Panc1 (cell line): ENCODE results near the gene SLC9A8. TPM values are rescaled to one million over a fixed set of nuclear protein-coding genes. Genes with fewer than 3 reads are reported as not detected.
A peak's percentile ranks its signal among the peaks of the same experiment; 100 is the strongest.

Source experiments
- ATAC-seq: fragments of 200-7000 bp; cut with Tn5 transposase; 2 replicates; pipeline ENCODE4 v1.9.1; 2020; ENCODE audit warnings: mild to moderate bottlenecking, moderate library complexity
- BruUV-seq: library from RNA; stranded (reverse); fragments of 400-500 nt; replicated peaks from 2 replicates; lab custom pipeline; 2021; lab: Mats Ljungman, UMichigan
- CTCF ChIA-PET: fragments of 300-600 bp; sonication (Branson Sonifier 250); formaldehyde crosslinking; loops from one replicate; lab custom pipeline; 2022; ENCODE audit warnings: antibody characterized with exemption; lab: Charles Lee
- POLR2A ChIA-PET: fragments of 300-600 bp; sonication (Branson Sonifier 250); formaldehyde crosslinking; loops from one replicate; lab custom pipeline; 2022; ENCODE audit warnings: antibody characterized with exemption; lab: Charles Lee
- DNase-seq: peaks from one replicate; pipeline ENCODE4 v3.0.0-alpha.2; 2010; ENCODE audit warnings: low read depth, low spot score
- H3K27ac ChIP-seq: 2 replicates; pipeline ENCODE4 v1.5.1; 2011; ENCODE audit warnings: mild to moderate bottlenecking, low read length, inconsistent platforms
- H3K27me3 ChIP-seq: fragments of 200-500 bp; sonication (Bioruptor generic); 2 replicates; pipeline ENCODE4 v1.6.0; 2014; ENCODE audit warnings: low read length, inconsistent platforms; ENCODE audit not compliant: control insufficient read depth, insufficient read depth
- H3K36me3 ChIP-seq: fragments of 200-500 bp; sonication (Bioruptor generic); 2 replicates; pipeline ENCODE4 v1.5.1; 2014; ENCODE audit warnings: inconsistent platforms, mild to moderate bottlenecking, low read length, moderate library complexity; ENCODE audit not compliant: control insufficient read depth, insufficient read depth
- H3K4me1 ChIP-seq: 2 replicates; pipeline ENCODE4 v1.5.1; 2011; ENCODE audit warnings: inconsistent platforms, mild to moderate bottlenecking, low read length, moderate library complexity; ENCODE audit not compliant: control insufficient read depth, insufficient read depth
- H3K4me3 ChIP-seq, 2 experiments: 2 replicates each; pipeline ENCODE4 v1.5.1; 2011 to 2012; ENCODE audit warnings: low read depth in 2 of 2, low read length in 2 of 2, mild to moderate bottlenecking in 2 of 2, inconsistent platforms in 1 of 2, moderate library complexity in 1 of 2
- H3K9me3 ChIP-seq: fragments of 200-500 bp; sonication (Bioruptor generic); 2 replicates; pipeline ENCODE4 v1.5.1; 2014; ENCODE audit warnings: low read depth, mild to moderate bottlenecking, inconsistent platforms, low read length, moderate library complexity; ENCODE audit not compliant: control insufficient read depth, insufficient read depth
- POLR2AphosphoS5 ChIP-seq: IDR thresholded peaks from 2 replicates; pipeline ENCODE4 v1.6.1; 2012; ENCODE audit warnings: mild to moderate bottlenecking, low read depth, low read length, moderate library complexity
- SIN3A ChIP-seq: IDR thresholded peaks from 2 replicates; pipeline ENCODE4 v1.6.1; 2012; ENCODE audit warnings: low read depth, mild to moderate bottlenecking, low read length, moderate library complexity, borderline replicate concordance; ENCODE audit not compliant: insufficient read depth
- TCF7L2 ChIP-seq: IDR thresholded peaks from 2 replicates; pipeline ENCODE4 v1.6.1; 2011; ENCODE audit warnings: mild to moderate bottlenecking, low read depth, low read length, inconsistent platforms
- in situ Hi-C: cut with HindIII; loops from 2 replicates; pipeline ENCODE4 v1.10.0; 2016; ENCODE audit warnings: low sequenced_read_pairs, low pct_unique_long_range_greater_than_20kb
- intact Hi-C: fragments of 100-400 bp; cut with micrococcal nuclease; formaldehyde crosslinking; loops from one replicate; pipeline ENCODE4 v1.10.0; 2022; ENCODE audit not compliant: unreplicated experiment
- total RNA-seq: library from RNA; stranded (reverse); gene quantifications from one replicate; pipeline ENCODE4 v1.2.1, GENCODE V29; 2021; ENCODE audit not compliant: unreplicated experiment
- TF ChIP-seq, protein P1 (sequence below): fragments of 450-650 bp; IDR thresholded peaks from 2 replicates; pipeline ENCODE4 v1.5.1; 2017; ENCODE audit warnings: mild to moderate bottlenecking
- TF ChIP-seq, protein P2 (sequence below), 2 experiments: IDR thresholded peaks; 2 replicates each; pipeline ENCODE4 v1.6.1; 2011 to 2012; ENCODE audit warnings: low read depth in 2 of 2, control low read depth in 1 of 2, low read length in 1 of 2, mild to moderate bottlenecking in 1 of 2, moderate library complexity in 1 of 2; ENCODE audit not compliant: insufficient read depth in 1 of 2

Gene SLC9A8
- total RNA-seq, 1 experiment from 2014 or later, result 6.7 TPM

DNA sequence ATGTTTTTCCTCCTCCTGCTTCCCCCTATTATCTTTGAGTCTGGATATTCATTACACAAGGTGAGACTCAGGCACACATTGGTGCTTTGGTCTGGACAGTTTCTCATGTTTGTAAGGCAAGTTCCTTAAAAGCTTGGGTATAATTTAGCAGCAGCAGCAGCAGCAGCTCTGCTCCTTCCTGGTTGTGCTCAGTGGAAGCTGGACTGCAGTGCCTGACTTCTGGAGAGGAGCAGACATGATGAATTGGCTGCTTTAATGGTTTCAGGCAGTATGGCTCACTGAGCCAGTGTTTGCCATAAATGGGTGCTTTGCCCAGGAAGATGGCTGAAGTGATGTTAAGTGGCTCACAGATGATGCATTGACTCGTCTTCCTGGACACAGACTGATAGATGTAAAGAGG lies 32.4 kb downstream of the SLC9A8 start:
- DNase-seq (no peak), ATAC-seq (no peak)
- no TSS peak for BruUV-seq
- ChIA-PET CTCF (interaction anchor here (1.9 to 2.0 kb wide), 2 partner anchors 19 to 234 kb away, joined by 5 to 14 read pairs; no protein-coding TSS in a partner anchor), POLR2A (interaction anchor here (0.7 kb wide), 1 partner anchor 206 kb away, joined by 5 read pairs; no protein-coding TSS in a partner anchor)
- Histone ChIP-seq H3K4me3 (no peak overlapping the region), H3K36me3 (no peaks in the 10 kb centered on the region), H3K27ac (no peak overlapping the region), H3K9me3 (no peaks in the 10 kb centered on the region), H3K27me3 (no peaks in the 10 kb centered on the region), H3K4me1 (no peaks in the 10 kb centered on the region)
- TF ChIP-seq TCF7L2, result no peak
- TF ChIP-seq POLR2AphosphoS5, result no peak
- TF ChIP-seq, protein P1, sequence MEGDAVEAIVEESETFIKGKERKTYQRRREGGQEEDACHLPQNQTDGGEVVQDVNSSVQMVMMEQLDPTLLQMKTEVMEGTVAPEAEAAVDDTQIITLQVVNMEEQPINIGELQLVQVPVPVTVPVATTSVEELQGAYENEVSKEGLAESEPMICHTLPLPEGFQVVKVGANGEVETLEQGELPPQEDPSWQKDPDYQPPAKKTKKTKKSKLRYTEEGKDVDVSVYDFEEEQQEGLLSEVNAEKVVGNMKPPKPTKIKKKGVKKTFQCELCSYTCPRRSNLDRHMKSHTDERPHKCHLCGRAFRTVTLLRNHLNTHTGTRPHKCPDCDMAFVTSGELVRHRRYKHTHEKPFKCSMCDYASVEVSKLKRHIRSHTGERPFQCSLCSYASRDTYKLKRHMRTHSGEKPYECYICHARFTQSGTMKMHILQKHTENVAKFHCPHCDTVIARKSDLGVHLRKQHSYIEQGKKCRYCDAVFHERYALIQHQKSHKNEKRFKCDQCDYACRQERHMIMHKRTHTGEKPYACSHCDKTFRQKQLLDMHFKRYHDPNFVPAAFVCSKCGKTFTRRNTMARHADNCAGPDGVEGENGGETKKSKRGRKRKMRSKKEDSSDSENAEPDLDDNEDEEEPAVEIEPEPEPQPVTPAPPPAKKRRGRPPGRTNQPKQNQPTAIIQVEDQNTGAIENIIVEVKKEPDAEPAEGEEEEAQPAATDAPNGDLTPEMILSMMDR, result no peak
- TF ChIP-seq SIN3A, result no peak
- TF ChIP-seq, protein P2, sequence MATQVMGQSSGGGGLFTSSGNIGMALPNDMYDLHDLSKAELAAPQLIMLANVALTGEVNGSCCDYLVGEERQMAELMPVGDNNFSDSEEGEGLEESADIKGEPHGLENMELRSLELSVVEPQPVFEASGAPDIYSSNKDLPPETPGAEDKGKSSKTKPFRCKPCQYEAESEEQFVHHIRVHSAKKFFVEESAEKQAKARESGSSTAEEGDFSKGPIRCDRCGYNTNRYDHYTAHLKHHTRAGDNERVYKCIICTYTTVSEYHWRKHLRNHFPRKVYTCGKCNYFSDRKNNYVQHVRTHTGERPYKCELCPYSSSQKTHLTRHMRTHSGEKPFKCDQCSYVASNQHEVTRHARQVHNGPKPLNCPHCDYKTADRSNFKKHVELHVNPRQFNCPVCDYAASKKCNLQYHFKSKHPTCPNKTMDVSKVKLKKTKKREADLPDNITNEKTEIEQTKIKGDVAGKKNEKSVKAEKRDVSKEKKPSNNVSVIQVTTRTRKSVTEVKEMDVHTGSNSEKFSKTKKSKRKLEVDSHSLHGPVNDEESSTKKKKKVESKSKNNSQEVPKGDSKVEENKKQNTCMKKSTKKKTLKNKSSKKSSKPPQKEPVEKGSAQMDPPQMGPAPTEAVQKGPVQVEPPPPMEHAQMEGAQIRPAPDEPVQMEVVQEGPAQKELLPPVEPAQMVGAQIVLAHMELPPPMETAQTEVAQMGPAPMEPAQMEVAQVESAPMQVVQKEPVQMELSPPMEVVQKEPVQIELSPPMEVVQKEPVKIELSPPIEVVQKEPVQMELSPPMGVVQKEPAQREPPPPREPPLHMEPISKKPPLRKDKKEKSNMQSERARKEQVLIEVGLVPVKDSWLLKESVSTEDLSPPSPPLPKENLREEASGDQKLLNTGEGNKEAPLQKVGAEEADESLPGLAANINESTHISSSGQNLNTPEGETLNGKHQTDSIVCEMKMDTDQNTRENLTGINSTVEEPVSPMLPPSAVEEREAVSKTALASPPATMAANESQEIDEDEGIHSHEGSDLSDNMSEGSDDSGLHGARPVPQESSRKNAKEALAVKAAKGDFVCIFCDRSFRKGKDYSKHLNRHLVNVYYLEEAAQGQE (IDR thresholded peaks at IDR 0.05; ENCODE audit: insufficient read depth in 1 of 2, low read depth in 2 of 2, low read length in 1 of 2), result no peak
- in situ Hi-C loops, result no loop called here
- intact Hi-C loops, result loop anchor here (5.0 kb wide), 1 partner anchor 233 kb away; no protein-coding TSS in a partner anchor

DNA sequence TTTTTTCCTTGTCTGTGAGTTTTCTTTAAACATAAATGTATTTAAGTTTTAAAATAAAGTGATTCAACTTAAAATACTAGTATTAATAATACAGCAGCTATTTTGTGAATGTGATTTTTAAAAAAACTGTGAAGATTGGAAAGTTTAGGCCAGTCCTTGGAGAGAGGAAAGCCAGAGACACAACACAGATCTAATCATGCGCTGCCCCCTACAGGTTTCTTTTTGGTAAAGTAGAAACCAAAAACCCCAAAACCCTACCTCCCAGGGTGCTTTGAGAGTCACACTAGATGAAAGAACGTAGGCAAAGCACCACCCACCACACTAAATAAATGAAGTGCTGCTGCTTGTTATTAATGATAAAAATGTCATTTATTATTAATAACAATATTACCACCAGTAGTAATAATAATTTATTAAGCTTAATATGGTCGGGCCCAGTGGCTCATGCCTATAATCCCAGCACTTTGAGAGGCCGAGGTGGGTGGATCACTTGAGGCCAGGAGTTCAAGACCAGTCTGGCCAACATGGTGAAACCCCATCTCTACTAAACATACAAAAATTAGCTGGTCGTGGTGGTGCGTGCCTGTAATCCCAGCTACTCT lies 33.7 kb downstream of the SLC9A8 start:
- no TSS peak for BruUV-seq
- intact Hi-C loops, result loop anchor here (5.0 kb wide), 1 partner anchor 234 kb away; no protein-coding TSS in a partner anchor
- ATAC-seq (peak; percentile 91), DNase-seq (peak; percentile 35)
- in situ Hi-C loops, result no loop called here
- Histone ChIP-seq H3K27ac (no peak overlapping the region), H3K27me3 (no peaks in the 10 kb centered on the region), H3K4me1 (no peaks in the 10 kb centered on the region), H3K4me3 (no peak overlapping the region), H3K36me3 (no peaks in the 10 kb centered on the region), H3K9me3 (no peaks in the 10 kb centered on the region)
- POLR2A ChIA-PET, result no interaction called here
- TF ChIP-seq TCF7L2 (no peak), SIN3A (no peak), POLR2AphosphoS5 (no peak)
- TF ChIP-seq, protein P2 (IDR thresholded peaks at IDR 0.05; ENCODE audit: insufficient read depth in 1 of 2, low read depth in 2 of 2, low read length in 1 of 2), result no peak
- TF ChIP-seq, protein P1, result peak; percentile 79
- CTCF ChIA-PET, result interaction anchor here (0.6 to 2.0 kb wide), 9 partner anchors 20 to 504 kb away, joined by 3 to 14 read pairs (median 5); no protein-coding TSS in a partner anchor
